ENCODE results near the gene TRHDE.

DNA sequence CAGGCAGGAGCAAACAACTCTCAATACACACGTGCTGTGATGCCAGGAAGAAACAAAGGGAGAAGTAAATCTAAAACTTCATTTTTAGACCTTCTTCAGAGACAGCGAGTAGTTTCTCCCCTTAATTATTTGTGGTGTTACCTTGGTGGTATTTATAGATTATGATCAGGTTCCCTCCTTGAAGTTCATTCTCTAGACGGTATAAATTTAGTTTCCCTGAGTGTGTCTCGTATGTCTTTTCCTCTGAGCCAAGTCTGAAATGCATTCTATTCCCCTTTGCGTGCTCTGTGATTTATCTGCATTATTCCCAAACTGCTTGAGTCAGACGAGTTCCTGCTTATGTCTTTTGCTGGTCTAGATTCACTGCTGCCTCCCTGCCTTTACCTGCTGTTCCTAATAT lies 65.2 kb downstream of the TRHDE start:
- TF ChIP-seq CTCF (IDR thresholded peaks at IDR 0.05) (no peak), POLR2AphosphoS5 (IDR thresholded peaks at IDR 0.05; ENCODE audit: low read depth, low read length) (no peak), TCF7L2 (IDR thresholded peaks at IDR 0.05; ENCODE audit: low read depth, low read length) (no peak)

Data from Panc1 (cell line).